Measurements from ENCODE around the gene INTS6L.

The INTS6L gene, protein sequence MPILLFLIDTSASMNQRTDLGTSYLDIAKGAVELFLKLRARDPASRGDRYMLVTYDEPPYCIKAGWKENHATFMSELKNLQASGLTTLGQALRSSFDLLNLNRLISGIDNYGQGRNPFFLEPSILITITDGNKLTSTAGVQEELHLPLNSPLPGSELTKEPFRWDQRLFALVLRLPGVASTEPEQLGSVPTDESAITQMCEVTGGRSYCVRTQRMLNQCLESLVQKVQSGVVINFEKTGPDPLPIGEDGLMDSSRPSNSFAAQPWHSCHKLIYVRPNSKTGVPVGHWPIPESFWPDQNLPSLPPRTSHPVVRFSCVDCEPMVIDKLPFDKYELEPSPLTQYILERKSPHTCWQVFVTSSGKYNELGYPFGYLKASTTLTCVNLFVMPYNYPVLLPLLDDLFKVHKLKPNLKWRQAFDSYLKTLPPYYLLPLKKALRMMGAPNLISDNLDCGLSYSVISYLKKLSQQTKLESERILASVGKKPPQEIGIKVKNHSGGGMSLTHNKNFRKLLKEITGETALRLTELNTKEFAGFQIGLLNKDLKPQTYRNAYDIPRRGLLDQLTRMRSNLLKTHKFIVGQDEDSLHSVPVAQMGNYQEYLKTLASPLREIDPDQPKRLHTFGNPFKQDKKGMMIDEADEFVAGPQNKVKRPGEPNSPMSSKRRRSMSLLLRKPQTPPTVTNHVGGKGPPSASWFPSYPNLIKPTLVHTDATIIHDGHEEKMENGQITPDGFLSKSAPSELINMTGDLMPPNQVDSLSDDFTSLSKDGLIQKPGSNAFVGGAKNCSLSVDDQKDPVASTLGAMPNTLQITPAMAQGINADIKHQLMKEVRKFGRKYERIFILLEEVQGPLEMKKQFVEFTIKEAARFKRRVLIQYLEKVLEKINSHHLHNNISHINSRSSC

DNA sequence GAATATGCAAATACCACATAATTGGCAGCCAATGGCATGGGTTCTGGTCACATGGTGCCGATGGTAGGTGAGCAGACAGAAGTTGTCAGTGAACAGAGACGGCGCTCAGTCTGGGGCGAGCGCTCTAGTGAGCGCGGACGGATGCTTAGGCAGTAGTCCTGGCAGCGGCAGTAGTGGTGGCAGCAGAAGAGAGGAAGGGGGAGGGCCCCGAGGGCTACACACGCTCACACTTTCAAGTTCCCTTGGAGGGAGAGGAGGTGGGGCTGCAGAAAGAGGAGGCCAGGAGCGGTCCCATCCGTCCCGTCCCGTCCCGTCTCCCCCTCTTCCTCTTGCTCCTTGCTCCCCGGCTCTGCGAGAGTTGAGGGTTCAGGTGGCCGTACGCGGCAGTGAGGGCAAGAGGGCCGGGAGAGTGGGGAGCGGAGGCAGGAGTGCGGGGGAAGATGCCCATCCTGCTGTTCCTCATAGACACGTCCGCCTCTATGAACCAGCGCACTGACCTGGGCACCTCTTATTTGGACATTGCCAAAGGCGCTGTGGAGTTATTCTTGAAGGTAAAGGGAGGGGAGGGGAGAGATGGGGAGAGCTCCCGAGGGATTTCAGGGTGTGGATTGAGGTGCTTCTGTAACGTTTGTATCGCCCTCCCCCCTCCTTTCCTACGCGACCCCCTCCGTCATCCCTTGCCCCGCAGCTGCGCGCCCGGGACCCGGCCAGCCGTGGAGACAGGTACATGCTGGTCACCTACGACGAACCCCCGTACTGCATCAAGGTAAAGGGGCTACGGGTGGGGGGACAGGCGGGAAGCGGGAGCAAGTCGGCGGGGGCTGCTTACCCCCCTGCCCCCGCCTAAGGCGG is at the start of gene INTS6L:
Gene INTS6L, plus strand, starts transcription at position 108 of the 852 bp plus-strand sequence. Its CDS starts 333 bp downstream, at position 441.
- DNase-seq: peak; percentile 78

DNA sequence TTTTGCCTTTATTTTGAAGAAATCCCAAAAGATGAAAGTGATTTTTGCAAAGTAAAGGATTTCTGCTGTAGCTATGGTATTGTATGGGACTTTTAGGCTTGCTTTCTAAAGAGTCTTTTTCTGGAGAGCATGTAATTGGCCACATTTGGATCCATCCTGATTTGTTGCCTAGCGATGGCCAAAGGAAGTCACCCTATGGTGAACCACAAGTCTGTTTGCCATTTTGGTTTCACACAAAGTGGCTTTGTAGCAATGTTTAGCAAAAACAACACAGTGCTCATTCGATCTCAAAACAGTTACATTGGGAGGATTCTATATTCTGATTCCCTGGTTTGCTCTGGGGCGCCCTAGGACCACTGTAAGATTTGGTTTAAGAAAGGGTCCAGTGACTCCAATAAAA is 44.1 kb upstream of the INTS6L start:
- no peak for DNase-seq

DNA sequence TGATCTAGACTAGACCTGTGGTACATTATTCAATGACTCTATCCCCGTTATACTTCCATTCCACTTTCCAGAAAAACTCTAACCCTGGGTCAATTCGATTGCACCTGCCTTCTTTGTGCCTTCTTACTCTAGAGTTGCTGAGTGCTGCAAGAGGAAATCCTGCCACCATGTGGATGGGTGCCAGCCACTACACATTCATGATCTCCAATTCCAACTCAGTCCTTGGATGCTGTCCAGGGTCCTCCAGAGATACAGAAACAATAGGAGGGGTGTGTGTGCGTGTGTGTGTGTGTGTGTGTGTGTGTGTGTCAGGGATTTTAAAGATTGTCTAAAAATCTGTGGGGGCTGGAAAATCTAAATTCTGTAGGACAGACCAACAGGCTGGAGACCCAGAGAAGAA is 42.9 kb upstream of the INTS6L start:
- DNase-seq: peak; percentile 21

DNA sequence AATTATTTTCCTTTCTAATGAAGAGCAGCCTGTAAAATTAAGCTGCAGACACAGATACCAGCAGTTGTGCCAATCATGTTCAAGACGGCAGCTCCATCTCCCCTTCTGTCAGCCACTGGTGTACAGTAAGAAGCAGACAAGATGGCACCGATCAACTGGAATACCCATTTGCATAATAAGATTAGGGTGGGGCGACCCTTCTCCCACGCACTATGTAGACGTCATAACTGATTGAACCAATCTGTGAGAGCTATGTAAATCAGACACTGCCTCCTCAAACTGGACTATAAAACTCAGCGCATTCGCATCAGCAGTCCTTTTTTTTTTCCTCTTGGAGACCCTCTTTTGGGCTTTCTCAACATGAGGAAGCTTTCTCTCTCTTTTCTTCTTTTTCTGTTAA is 40.4 kb upstream of the INTS6L start:
- no peak for DNase-seq

DNA sequence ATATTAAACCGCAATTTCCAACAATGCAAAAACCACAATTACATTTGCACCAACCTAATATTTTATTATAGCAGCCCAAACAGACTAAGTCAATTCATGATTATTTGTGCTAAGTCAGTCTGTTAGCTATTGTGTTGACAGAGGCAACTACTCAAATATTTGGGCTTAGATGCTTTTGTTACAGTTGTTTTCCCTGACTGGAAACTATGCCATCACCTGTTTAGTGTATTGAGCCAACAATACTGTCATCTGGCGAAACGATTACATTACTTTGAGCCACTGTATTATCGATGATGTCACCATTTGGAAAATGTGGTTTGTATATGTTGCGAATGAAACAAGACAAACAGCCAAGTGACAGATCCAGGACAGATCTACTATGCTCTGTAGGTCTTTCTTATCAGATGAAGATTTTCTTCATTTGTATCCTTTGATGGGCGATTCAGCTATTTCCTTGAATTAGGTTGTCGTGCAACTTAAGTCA is 38.7 kb upstream of the INTS6L start:
- DNase-seq: no peak

DNA sequence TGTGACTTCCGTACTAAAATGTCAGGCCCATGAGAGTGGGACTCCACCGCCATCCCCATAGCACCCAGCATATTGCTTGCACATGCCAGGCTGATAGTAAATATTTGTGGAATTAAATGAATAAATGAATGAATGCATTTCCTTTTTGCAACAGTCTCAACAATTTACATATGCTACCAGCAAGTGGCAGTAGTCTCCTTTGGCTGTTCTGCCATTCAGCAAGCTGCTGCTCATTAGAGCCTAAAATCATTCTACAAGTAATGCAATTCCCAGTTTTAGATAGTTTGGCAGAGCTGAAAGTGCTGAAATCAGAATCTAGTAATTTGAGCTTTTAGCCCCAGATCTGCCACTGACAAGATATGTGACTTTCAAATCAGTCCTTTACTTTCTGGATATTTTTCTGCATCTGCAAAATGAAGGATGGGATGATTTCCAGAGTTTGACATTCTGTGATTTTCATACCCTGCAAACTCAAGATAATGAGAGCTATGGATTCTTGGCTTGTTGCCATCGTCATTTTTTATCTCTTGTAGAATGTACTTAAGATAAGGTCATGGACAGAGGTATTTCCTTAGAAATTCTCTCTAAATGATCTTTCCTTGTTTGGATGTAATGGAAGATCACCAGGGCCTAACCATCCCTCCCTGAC is 35.7 kb upstream of the INTS6L start:
- peak; percentile 25 for DNase-seq

DNA sequence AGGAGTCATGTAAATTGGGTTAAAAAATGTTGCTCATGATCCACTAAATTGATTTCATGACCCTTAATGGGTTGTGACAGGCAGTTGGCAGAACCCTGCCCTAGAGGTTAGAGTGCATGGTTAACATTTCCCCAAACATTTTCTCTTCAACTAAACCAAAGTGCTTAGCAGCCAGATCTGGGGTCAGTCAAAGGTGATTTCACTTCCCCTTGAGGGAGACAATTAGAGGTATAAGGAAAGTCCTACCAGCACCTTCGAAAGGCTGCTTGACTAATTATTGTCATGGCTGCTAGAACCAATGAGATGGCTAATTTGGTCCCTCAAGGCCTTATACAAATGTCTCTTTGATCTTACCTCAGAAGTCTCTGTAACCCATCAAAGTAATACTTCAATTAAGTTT is 30.9 kb upstream of the INTS6L start:
- no peak for DNase-seq

DNA sequence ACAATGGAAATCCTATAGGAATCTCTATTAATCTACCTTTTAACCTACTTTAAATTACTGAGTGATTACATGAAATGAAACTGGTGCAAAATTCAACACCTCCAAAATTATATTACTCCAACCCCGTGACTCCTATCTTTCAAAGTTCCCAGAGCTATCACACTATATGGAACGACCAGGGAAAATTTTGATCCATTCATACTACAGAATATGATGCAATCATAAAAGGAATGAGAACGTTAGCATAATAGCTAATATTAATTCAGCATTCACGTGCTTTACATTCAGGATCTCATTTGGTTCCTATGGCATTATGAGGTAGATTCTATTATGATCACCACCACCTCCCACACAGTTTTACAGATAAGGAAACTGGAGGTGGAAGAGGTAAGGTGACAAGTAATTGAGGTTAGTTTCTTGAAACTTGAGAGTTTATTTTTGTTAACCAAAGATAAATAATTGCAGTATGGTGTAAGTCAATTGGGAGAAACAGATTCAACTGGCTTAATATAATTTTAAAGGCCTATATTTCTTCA is 29.4 kb upstream of the INTS6L start:
- no peak for DNase-seq

DNA sequence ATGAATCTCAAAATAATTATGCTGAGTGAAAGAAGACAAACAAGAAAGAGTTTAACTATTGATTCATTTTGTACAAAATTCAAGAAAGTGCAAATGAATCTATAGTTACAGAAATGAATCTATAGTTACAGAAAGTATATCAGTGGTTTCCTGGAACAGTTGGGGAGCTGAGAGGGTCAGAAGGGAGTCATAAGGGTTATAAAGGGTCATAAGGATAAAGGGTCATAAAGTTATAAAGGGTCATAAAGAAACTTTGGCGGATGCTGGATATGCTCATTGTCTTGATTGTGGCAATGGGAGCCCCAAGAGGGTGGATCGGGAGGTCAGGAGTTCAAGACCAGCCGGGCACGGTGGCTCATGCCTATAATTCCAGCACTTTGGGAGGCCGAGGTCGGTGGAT is 26.0 kb upstream of the INTS6L start:
- DNase-seq: no peak

DNA sequence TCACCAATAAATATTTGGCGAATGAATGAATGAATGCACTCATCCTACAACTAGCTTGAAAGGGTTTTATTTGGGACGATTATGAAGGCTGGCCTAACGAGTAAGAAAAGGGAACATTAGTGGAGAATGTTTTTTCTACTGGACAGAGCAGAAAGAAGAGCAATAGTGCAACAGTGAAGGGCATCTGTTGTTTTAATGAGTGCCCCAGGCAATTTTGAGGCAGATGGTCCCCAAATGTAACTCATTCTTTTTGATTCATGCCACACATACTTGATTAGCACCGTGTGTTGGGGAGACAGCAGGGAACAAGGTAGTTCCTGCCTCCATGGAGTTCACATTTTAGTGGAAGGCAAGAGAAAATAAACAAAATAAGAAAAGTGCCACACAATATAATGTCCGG is 22.7 kb upstream of the INTS6L start:
- no peak for DNase-seq

DNA sequence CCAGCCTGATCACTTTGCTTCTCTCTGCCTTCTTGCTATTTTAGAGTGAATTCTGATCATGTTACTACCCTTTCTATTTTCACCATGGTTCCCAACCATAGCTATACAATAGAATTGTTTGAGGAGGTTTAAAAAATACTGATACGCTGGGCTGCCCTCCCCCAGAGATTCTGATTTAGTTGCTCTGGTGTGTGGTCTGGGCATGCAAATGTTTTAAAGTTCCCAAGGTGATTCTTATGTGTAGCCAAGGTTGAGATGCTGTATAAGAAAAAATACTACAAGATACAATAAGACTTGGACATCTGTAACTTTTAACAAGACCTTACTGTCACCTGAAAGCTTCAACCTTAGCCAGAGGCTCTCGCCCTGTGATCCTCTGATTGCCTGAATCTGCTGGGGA is 22.2 kb upstream of the INTS6L start:
- DNase-seq: no peak

DNA sequence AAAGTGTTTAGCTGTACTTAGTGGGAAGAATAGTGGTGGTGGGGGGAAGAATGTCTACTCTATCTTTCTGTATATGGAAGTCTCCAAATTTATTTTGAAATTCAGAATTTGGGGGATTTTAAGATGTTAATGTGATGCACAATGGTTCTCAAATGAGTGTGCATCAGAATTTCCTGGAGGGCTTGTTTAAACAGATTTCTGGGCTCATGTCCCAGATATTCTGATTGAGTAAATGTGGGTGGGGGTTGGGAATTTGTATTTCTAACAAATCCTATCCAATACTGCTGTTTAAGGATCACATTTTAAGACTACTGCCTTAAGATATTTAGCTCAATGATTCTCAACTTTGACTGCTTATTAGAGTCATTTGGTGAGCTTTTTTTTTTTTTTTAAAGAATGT is 15.1 kb upstream of the INTS6L start:
- DNase-seq: no peak

DNA sequence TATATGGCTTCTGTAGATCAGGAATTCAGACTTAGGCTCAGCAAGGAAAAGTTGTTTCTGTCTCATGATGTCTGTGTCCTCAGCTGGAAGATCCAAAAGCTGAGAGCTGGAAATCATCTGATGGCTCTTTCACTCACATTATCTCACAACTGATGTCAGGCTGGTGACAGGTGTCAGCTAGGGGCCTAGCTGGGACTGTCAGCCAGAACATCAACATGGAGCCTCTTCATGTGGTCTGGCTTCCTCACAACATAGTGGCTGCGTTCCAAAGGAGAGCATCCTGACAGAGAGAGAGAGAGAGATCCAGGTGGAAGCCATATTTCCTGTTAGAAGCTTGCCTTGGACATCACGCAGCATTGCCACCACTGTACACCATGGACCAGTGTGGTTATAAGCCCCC is 10.6 kb upstream of the INTS6L start:
- no peak for DNase-seq

DNA sequence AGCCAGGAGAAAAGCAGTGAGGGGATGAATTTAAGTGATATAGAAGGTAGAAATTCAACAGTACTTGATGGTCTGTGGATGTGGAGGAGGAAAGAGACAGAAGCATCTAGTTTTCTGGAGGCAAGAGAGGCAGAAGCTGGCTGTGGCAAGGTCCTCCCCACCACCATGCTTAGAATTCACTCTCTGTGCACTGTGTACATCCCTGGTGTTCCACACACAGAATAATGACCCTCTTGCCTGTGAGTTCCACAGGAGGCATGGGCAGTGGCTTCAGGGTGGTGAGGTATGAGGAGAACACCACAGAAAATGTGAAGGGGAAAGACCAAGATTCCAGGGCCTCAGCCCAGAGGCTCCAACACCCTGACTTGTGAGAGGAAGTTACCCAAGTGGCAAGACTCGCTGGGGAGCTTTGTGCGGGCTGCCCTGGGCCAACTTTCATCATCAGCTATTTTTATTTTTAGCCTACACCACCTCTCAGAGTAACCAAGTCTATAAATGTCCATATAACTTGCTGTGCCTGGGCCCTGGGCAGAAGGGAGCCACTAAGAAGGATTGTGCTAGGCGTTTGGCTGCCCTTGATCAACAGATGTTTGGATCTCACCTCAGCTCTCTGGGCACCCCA is 7.8 kb upstream of the INTS6L start:
- no peak for DNase-seq

DNA sequence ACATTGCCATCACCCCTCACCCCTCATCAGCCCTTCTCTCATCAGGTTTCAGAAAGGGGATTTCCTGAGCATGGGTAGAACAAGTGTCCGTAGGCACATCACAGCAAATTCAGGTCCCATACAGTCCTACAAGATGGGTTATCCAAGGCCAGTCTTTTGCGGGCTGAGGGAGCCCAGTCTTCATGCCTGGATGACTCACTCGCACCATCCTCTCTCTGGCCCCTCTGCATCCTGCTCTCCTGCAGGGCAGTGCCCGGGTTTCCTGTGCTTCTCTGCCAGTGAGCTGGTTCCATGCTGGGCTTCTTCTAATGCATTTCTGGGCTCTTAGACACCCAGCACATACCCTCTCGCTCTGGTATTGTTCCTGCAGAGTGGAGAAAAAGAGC is 7.3 kb upstream of the INTS6L start:
- no peak for DNase-seq

DNA sequence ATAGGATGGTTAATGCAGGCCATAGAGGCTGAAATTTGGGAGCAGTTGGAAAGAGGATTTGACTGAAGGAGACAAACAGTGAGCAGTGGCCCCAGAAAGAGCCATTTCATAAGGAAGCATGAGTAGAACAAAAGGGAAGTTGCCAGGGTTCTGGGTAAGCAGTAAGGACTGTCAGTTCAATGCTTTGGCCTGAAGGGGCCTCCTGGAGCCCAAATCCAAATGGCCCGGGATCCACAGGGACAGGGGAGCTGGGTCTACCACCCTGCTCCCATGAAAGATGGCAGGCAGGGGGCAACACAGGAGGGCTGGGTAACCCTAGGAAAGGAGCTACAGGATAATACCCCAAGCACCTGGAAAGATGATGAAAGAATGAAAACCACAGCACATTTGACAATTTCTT is 4.1 kb upstream of the INTS6L start:
- DNase-seq: no peak

DNA sequence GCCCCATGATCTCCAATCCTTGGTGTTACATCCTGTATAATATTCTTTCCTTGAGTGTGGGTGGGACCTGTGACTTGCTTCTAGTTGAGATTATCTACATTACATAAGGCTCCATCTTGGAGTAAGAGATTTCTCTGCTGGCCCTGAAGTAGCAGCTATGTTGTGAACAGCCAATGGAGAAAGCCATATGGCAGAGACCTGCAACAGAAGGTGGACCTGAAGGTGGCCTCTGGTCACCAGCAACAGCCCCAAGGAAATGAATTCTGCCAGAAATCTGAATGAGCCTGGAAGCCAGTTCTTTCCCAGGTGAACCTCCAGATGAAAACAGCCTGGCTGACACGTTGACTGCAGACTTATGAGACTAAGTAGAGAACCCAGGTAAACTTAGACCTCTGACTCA is 2.3 kb upstream of the INTS6L start:
- DNase-seq: no peak

DNA sequence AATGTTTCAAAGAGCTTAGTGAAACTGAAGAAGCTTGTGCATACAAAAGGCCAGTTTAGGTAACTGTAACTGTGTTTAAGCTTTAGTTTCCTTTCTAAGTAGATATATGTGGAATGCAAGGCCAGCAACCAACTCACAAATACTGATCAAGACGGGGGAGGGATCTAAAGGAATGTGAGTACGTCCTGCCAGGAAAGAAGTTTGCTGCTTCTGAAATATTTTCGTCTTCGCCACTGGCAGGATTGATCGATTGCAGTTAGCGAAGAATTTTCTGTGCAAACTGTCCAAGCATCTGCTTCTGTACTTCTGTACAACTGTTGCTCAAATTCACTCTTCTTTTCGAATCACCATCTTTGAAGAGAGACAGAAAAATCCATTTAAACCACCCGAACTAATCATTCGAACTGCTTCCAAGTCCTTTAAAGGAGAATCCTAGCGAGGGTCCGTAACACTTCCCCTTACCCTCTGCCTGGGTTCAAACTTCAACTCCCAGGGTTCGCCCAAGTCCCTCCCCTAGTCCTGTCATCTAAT is 373 bp upstream of the INTS6L start:
- DNase-seq: no peak

DNA sequence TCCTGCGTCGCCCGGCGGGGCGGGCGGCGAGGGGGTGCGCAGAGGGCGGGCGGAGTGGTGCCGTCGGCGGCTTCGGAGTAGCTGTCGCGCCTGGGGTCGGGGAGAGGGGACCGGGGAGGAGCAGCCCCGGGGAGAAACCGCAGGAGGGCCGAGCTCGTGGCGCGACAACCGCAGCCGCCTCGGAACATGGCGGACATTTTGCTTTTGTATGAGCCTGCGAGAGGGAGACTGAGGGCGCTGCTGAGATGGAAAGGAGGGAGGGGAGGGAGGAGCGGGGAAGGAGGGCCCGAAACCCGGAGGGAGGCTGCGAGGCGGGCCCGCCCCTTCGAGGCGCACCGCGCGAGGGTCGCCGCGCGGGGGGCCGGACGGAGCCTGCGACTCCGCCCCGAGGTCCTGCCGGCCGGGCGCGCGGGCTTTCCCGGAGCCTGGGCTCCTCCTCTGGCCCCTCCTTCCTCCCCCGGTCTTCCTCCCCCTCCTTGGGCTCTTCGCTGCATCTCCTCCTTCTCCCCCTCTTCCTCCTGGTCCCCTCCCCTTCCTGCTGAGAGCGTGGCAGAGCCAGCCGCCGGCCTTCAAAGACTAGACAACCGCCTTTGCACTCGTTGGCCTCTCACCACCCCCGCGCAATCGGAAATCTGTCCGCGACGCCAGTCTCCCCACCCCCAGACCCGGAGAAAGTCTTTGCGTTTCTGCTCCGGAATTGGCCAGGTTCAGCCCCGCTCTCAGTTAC is 1.1 kb downstream of the INTS6L start:
- DNase-seq: peak; percentile 80

DNA sequence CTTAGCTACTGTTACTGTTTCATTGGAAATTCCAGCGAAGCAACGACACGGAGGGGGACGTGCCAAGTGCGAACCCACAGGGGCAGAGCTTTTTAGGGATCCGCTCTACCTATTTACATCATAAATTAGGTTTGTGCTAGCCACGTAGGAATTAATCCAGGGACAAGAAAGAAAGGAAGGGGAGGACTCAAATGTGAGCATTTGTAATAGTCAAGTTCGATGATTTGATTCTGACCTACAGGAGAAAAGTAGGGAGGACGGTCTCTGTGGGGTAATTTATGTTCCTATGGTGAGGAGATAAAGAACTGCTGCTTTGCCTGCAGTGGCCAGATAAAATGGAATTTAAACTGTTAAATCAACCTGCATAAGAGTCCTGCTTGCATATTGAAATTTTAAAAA is 1.7 kb downstream of the INTS6L start:
- no peak for DNase-seq
